IPS-11a (cell line): ENCODE results near the gene RFXANK.
A peak's percentile ranks its signal among the peaks of the same experiment; 100 is the strongest.
"Not testable (repeated sequence)": the region's sequence is repeated elsewhere in the genome, so short reads cannot be mapped to it uniquely, and the experiment has no call there.

Experiments
- H3K4me3 ChIP-seq: one replicate; pipeline ENCODE4 v1.5.1; 2013; ENCODE audit warnings: low read depth, low read length, control low read depth

The RFXANK gene

DNA sequence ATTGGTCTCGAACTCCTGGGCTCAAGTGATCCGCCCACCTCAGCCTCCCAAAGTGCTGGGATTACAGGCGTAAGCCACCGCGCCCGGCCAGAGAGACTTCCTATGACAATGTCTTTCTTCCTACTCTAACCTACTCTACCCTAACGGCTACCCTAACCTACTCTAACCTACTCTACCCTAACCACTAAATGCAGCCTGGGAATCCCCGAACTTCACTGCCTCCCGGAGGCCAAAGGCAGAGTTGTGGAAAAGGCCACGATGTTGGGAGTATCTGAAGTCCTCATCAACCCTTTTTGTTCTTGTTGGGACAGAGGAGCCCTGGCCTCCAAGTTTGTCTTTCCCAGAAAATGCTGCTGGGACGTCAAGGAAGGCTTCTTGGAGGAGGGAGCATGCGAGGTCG lies 12.1 kb downstream of the RFXANK start:
- no peak overlapping the region for H3K4me3 ChIP-seq

DNA sequence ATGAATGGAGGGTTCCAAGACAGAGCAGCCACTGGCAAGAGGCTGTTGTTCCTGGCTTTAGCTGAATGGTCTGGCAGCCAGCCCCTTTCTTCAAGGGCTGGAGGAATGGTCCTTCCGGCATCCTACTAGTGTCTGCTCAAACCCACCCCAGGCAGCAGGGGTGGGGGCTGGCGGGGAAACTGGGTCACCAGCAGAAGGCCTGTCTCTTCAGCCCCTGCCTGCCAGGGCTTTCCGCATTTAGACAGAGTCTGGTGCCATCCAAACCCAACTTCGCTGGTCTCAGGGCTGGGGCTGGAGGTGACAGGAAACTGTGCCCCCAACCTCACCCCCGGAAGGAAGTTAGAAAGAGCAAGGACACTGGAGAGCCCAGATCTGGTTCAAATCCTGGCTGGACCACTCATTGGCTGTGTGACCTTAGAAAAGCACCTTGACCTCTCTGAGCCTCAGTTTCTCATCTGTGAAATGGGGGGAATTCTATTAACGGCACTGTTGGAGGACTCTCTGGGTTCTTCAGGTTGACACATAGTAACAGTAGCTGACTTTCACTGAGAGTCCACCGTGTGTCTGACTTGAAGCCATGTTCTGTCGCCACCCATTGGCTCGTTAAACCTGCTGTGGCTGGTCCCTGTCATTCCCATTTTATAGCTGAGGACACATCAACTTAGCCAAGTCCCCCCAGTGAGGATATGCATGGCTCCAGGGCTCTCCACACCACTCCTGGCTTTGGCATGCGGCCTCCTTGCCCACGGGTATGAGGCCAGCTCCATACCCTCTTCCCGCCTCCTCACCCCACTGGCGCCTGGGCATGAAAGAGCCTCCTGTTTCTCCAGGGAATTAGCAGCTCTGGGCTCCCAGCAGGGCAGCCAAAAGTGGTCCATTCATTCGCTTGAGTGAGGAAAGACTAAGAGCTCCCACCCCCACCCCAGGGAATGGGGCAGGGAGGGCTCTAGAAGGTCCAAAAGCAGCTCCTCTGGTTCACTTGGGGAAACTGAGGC lies 13.7 kb downstream of the RFXANK start:
- no peak overlapping the region for H3K4me3 ChIP-seq

DNA sequence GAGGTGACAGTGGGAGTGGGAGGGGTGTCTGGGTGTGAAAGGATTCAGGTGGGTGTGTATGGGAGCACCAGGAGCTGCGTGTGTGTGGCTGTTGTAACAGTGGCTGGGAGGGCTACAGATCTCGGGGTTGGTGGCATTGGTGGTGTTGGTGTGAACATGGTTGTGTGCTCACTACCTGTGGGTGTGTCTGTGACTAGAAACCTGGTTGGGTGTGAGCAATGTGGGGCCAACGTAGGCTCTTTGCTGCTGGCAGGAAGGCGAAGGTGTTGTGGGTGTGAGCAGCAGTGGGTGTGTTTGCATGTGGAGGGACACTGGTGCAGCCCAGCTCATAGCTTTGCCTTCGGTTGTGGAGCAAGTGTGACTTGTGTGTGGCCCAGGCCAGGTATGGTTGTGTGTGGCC lies 14.9 kb downstream of the RFXANK start:
- H3K4me3 ChIP-seq: no peak overlapping the region

DNA sequence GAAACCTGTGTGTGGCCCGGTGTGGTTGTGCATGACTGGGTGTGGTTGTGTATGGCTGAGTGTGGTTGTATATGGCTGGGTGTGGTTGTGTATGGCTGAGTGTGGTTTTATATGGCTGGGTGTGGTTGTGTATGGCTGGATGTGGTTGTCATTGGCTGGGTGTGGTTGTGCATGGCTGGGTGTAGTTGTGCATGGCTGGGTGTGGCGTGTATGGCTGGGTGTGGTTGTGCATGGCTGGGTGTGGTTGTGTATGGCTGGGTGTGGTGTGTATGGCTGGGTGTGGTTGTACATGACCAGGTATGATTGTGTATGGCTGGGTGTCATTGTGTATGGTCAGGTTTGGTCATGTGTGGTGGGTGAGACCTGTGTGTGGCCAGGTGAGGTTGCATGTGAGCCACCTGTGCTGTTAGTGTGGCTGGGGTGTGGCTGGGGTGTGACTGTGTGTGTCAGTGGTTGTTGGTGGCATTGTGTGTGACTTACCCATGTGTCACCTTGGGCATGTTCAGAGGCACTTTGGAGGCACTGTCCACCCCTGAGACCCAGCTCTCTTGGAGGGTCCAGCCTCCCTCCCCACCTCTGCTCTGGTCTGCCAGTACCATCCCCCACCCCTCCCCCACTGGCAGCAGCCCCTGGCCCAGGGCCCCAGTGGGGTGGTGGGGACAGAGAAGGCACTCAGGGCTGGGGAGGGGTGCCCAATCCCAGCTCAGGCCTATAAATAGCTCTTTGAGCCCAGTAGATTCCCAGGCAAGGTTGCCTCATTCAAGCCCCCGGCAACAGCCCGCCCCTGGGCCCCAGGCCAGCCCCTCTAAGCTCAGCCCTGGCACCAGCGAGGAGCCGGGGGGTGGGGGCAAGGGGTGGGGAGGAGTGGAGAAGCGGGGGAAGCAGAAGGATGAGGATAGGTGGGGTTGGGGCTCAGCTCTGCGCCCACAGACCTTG lies 15.8 kb downstream of the RFXANK start:
- H3K4me3 ChIP-seq: no peak overlapping the region

DNA sequence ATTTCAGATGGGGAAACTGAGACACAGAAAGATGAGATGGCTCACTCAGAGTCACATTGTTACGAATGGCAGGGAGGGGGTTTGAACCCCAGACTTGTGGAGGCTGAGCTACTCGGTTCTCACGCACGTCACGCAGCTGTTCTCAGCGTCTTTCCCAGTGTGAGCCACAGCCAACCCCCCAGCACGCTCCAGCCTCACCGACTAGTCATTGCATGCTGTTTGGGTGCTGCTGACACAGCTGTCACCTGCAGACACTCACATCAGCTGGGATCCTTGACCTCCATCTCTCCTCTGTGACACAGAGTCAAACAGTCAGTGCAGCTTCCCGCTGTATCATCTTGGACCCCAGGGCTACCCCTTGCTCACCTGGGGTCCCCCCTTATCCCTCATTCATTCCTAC lies 17.3 kb downstream of the RFXANK start:
- no peak overlapping the region for H3K4me3 ChIP-seq

DNA sequence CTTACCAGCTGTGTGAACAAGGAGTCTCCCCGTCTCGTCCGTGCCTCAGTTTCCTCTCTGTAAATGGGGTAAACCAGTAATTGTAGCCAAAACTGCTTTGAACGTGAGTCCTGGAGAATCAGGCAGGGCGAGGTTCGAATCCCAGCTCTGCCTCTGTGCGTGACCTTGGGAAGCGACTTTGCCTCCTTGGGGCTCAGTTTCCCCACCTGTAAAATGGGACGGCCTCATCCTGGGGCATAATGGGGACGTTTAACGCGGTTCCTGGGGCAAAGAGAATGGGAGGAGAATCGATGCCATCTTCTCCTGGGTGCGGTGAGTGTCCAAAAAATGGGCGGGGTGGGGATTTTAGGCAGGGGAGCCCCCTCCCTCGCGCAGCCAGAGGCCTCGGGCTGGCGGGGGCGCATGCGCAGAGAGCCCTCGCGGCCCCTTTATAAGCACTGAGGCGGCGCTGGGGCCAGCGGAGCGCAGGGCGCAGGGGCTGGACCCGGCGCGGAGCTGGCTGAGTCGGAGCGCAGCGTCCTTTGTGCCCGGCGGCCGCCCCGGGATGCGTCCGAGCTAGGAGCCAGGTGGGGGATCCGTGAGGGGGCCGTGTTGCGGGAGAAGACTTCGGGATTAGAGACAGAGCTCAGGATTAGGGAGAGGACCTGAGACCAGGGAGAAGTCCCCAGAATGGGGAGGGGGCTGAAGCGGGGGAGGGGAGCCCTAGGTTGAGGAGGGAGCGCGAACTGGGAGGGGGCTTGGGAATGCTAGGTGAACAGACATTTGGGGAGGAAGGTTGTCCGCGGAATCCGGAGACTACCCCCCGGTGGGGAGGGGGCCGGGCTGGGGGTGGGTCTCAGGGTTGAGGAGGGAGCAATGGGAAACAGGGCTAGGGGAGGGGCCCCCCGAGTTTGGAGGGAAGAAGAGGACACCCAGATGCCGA lies 19.7 kb downstream of the RFXANK start, which contains the start of gene NCAN:
Gene NCAN, plus strand, starts transcription at position 460 of the 922 bp plus-strand sequence. CDS start 4,996 bp downstream, outside the sequence.
- H3K4me3 ChIP-seq: peak within 1 kb of the TSS; percentile 53

DNA sequence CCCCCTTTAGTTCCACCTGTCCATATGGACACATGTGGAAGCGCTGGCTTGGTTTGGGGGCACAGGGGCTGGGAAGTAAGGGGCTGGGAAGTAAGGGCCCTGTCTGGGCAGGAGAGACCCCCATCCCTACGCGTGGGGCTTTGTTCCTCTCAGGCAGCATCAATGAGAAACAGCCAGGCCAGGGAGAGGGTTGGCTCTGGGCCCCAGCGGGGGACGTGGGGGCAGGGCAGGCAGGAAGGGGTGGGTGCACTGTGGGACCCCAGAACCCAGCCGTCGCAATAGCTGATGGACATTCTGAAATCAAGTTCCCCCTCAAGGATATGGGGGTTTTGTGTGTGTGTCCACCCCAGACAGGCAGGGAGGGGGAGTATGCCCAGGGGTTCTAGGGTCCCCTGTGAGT lies 20.9 kb downstream of the RFXANK start:
- no peak overlapping the region for H3K4me3 ChIP-seq

DNA sequence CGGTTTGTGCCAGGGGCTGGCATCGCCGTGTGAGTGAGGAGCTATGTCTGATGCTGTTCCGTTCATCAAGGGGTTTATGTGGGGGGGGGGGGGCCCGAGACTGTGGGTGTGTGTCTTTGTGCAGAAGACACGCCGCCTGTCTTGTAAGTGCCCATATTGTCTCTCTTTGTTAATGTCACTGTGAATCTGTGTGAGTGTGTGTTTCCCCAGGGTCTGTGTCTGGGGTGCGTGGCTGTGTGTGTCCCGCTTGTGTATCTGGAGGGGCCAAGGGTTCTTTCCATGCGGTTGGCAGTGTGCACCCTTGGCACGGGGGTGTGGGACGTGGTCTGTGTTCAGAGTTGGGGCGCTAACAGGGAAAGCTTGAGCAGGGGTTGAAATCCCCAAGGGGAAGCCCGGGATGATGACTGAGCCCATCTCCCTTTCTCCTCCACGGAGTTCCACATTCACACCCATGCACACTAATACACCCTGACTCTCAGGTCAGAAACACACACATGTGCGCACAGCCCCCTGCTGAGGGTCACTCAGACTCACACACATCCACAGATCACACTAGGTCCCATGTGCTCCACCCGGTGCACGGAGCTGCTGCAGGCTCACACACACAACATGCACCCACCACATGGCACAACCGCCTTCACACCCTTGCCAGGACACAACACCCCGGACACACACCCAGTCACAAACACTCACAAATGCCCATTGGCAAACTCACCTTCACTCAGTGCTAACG lies 21.5 kb downstream of the RFXANK start:
- no peak overlapping the region for H3K4me3 ChIP-seq

DNA sequence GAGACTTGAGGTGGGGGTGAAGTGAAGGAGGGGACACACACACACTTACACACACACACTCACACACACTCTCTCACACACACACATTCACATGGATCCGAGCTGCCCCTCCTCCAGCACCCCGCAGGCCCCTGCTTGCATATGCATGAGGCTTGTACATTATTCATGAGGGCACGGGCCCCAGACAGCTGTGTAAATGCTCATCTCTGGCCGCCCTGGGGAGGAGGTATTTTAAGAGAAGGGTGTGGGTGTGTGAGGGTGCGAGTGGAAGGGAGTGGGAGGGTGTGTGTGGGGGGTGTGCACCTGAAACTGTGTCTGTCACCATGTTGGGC lies 22.1 kb downstream of the RFXANK start:
- H3K4me3 ChIP-seq: no peak overlapping the region

DNA sequence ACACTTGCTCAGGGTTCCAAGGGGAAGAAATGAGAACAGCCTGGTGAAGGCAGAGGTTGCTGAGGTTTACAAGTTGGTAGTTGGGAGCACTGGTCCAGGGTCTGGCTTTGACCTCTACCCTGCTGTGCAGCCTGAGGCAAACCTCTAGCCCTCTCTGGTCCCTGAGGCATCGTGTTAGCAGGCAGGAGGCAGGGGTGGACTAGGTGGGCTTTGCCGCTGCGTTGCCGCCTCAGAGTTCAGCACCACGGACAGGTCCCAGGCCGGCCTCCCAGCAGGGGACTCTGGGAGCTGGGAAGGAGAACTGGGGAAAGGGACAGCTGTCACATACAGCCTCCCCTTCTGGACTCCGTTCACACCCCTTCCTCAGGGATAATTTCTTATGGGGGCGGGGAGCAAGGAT lies 22.8 kb downstream of the RFXANK start:
- no peak overlapping the region for H3K4me3 ChIP-seq

DNA sequence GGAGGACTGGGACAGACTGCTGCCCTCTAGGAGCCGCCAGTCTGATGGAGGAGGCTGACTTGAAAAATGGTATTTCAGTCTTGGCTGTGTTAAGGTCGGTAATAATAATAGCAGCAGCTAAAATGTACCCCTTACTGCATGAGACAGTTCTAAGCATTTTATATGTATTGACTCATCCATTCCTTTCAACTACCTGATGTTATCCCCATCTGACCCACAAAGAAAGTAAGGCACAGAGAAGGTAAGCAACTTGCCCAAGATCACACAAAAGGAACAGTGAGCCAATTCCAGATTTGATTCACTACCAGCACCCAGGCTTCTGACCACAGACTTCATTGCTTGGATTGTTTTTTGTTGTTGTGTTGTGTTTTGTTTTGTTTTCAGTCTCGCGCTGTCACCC lies 23.7 kb downstream of the RFXANK start:
- no peak overlapping the region for H3K4me3 ChIP-seq

DNA sequence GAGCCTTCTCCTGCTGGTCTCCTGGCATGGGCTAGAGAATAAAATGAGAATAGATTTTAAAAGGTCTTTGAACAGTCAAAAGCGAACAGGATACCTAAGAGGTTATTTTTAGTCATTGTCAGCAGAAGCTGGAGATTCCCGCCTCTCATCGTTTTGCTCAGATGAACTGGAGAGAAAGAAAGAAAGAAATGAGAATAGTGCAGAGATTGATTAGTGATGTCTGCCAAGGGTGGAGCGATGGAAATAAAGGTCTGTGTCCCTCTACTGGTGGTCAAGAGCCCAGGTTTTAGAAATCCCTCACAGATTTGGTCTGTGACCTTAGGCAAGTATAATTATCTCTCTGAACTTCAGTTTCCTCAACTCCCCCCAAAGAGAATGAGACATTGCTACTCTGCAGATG lies 25.0 kb downstream of the RFXANK start:
- no peak overlapping the region for H3K4me3 ChIP-seq

DNA sequence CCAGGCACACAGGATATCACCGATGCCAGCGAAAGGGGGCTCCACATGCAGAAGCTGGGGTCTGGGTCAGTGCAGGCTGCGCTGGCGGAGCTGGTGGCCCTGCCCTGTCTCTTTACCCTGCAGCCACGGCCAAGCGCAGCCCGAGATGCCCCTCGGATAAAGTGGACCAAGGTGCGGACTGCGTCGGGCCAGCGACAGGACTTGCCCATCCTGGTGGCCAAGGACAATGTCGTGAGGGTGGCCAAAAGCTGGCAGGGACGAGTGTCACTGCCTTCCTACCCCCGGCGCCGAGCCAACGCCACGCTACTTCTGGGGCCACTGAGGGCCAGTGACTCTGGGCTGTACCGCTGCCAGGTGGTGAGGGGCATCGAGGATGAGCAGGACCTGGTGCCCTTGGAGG lies 26.9 kb downstream of the RFXANK start:
- H3K4me3 ChIP-seq: no peak overlapping the region

DNA sequence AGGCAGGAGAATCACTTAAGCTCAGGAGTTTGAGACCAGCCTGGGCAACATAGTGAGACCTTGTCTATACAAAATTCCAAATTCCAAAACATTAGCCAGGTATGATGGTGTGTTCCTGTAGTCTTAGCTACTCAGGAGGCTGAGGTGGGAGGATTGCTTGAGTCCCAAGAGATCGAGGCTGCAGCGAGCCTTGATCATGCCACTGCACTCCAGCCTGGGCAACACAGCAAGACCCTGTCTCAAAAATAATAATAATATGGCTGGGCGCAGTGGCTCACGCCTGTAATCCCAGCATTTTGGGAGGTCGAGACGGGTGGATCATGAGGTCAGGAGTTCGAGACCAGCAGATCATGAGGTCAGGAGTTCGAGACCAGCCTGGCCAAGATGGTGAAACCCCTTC lies 28.9 kb downstream of the RFXANK start:
- H3K4me3 ChIP-seq: not testable (repeated sequence)

DNA sequence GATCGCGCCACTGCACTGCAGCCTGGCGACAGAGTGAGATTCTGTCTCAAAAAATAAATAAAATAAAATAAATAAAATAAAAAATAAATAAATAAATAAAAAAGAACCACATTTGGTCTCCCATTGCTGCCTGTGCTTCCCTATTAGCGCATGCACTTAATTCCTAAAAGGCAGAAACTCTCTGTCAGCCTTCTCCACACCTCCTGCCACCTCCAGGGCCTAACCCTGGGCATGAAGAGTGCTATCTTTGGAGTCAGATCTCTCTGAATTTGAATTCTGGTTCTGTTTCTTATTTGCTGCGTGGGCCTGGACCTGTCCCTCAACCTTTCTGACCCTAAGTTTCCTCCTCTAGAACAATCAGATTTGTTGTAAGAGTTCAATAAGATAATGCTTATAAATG lies 31.0 kb downstream of the RFXANK start:
- H3K4me3 ChIP-seq: no peak overlapping the region

DNA sequence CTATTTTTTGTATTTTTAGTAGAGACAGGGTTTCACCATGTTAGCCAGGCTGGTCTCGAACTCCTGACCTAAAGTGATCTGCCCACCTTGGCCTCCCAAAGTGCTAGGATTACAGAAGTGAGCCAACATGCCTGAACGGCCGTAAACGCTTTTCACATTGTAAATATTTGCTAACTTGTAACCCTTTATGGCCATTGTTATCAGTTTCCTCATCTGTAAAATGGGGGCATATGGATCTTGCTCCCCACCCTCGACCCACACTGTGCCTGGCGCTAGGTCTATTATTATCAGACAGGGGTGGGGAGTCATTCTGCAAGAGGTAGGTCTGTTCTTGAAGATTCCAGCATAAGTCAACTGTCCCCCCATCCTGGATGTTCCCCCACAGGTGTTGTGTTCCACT lies 31.6 kb downstream of the RFXANK start:
- no peak overlapping the region for H3K4me3 ChIP-seq

DNA sequence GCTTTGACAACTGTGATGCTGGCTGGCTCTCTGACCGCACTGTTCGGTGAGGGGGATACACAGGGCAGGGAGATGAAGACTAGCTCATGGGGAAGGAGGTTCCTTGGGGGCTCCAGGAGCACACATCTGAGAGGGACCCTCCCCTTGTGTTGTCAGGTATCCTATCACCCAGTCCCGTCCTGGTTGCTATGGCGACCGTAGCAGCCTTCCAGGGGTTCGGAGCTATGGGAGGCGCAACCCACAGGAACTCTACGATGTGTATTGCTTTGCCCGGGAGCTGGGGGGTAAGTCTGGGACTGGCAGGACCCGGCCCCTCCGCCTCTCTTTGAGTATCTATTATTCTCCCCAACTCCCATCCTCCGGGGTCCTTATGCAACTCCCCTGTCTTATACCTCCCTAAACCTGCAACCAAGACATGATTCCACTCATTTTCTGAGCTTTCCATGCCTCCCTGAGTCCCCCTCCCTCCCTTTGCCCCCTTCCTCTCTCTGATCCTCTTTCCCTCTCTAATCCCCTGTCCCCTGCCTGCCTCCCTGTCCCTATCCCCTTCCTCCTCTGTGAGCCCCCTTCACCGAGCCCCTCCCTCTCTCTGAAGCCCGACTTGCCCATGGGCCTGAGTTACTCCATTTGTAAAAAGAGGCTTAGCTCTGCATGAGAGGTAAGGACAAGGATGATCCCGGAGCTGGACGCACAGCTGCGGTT lies 32.2 kb downstream of the RFXANK start:
- H3K4me3 ChIP-seq: no peak overlapping the region

DNA sequence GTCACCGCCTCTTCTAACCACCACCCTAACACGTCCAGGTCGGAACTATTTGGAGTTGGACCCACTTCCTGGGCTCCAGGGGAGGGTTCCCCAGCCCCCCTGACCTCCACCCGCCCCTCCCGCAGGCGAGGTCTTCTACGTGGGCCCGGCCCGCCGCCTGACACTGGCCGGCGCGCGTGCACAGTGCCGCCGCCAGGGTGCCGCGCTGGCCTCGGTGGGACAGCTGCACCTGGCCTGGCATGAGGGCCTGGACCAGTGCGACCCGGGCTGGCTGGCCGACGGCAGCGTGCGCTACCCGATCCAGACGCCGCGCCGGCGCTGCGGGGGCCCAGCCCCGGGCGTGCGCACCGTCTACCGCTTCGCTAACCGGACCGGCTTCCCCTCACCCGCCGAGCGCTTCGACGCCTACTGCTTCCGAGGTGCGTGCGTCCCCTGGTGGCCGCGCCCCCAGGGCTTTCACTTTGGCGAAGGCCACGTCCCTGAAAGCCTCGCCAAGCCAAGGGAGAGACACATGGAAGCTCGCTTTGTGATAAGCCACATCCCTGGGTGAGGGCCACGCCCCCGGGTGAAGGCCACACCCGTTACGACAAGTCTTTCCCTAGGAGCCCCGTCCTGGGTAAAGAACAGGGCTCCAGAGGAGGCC lies 32.9 kb downstream of the RFXANK start:
- H3K4me3 ChIP-seq: peak overlapping the region; percentile 30

DNA sequence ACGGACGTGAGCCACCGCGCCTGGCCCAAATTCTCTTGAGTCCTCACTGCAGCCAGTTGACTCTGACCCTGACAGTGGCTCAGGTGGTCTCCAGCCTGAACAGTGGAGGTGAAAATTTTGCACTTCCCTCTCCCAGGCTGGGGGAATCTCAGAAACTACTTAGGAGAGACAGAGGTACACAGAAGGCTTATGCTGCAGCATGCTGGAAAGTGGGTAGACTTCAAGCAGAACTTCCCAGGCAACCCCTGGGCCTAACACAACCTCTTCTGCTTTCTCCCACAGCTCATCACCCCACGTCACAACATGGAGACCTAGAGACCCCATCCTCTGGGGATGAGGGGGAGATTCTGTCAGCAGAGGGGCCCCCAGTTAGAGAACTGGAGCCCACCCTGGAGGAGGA lies 34.1 kb downstream of the RFXANK start:
- H3K4me3 ChIP-seq: no peak overlapping the region
